ENCODE measurements around the gene ABHD12B.

Gene ABHD12B

GRCh38 chr14:50830932-50831725, 40.7 kb upstream of the ABHD12B start, which contains the start of gene NIN:
Gene NIN, minus strand, starts transcription at chr14:50831162. Its CDS starts 9,106 bp downstream, at chr14:50822056.
- peak within 1 kb of the TSS; percentile 69 to 92 for H3K4me3 ChIP-seq (ENCODE audit: low read depth in 1 of 2, low read length in 1 of 2)

GRCh38 chr14:50831726-50832168, 40.1 kb upstream of the ABHD12B start:
- Histone ChIP-seq H3K4me1 (ENCODE audit: control insufficient read depth in 1 of 2, insufficient read depth in 1 of 2, low read depth in 1 of 2, low read length in 1 of 2) (peaks cover 48 to 50% of the 10 kb centered on the region in 2 experiments), H3K4me3 (ENCODE audit: low read depth in 1 of 2, low read length in 1 of 2) (peak overlapping the region; percentile 69 to 92), H3K27me3 (no peaks in the 10 kb centered on the region), H3K27ac (peak overlapping the region; percentile 97), H3K36me3 (peaks cover 5% of the 10 kb centered on the region), H3K9me3 (no peaks in the 10 kb centered on the region)
- no peak for TF ChIP-seq CTCF (IDR thresholded peaks at IDR 0.05)

More at GRCh38 chr14:50830932-50831725, 40.7 kb upstream of the ABHD12B start, which contains the start of gene NIN:
- no peaks in the 10 kb centered on the region for H3K9me3 ChIP-seq
- H3K36me3 ChIP-seq = peaks cover 11% of the 10 kb centered on the region
- TF ChIP-seq CTCF (IDR thresholded peaks at IDR 0.05) = peak; percentile 9
- H3K27me3 ChIP-seq = no peaks in the 10 kb centered on the region
- H3K4me1 ChIP-seq (ENCODE audit: control insufficient read depth in 1 of 2, insufficient read depth in 1 of 2, low read depth in 1 of 2, low read length in 1 of 2) = peaks cover 54 to 55% of the 10 kb centered on the region in 2 experiments
- H3K27ac ChIP-seq = peak within 1 kb of the TSS; percentile 97

GRCh38 chr14:50832935-50833630, 38.8 kb upstream of the ABHD12B start:
- Histone ChIP-seq H3K36me3 (no peaks in the 10 kb centered on the region), H3K27ac (no peak overlapping the region), H3K4me1 (ENCODE audit: control insufficient read depth in 1 of 2, insufficient read depth in 1 of 2, low read depth in 1 of 2, low read length in 1 of 2) (peaks cover 34 to 37% of the 10 kb centered on the region in 2 experiments), H3K9me3 (no peaks in the 10 kb centered on the region), H3K27me3 (no peaks in the 10 kb centered on the region), H3K4me3 (ENCODE audit: low read depth in 1 of 2, low read length in 1 of 2) (no peak overlapping the region)
- TF ChIP-seq CTCF (IDR thresholded peaks at IDR 0.05) = no peak

GRCh38 chr14:50834802-50835276, 37.0 kb upstream of the ABHD12B start:
- Histone ChIP-seq H3K9me3 (no peaks in the 10 kb centered on the region), H3K4me3 (ENCODE audit: low read depth in 1 of 2, low read length in 1 of 2) (no peak overlapping the region), H3K4me1 (ENCODE audit: control insufficient read depth in 1 of 2, insufficient read depth in 1 of 2, low read depth in 1 of 2, low read length in 1 of 2) (peaks cover 18 to 22% of the 10 kb centered on the region in 2 experiments), H3K27ac (peak overlapping the region; percentile 50), H3K27me3 (no peaks in the 10 kb centered on the region), H3K36me3 (no peaks in the 10 kb centered on the region)
- TF ChIP-seq CTCF (IDR thresholded peaks at IDR 0.05) = no peak

- no peak for TF ChIP-seq CTCF (IDR thresholded peaks at IDR 0.05)
- peaks cover 18 to 22% of the 10 kb centered on the region in 2 experiments for H3K4me1 ChIP-seq (ENCODE audit: control insufficient read depth in 1 of 2, insufficient read depth in 1 of 2, low read depth in 1 of 2, low read length in 1 of 2)
- H3K4me3 ChIP-seq (ENCODE audit: low read depth in 1 of 2, low read length in 1 of 2) = no peak overlapping the region
- no peaks in the 10 kb centered on the region for H3K9me3 ChIP-seq
- peak overlapping the region; percentile 50 for H3K27ac ChIP-seq
- no peaks in the 10 kb centered on the region for H3K27me3 ChIP-seq
- H3K36me3 ChIP-seq = no peaks in the 10 kb centered on the region
These were observed 36.6 kb upstream of the ABHD12B start for GRCh38 chr14:50835280-50835679.
